Panc1 (cell line): ENCODE data around the gene TGFB1I1.

Experiments used
- CTCF ChIP-seq: fragments of 450-650 bp; IDR thresholded peaks from 2 replicates; pipeline ENCODE4 v1.5.1; 2017; ENCODE audit warnings: mild to moderate bottlenecking
- POLR2AphosphoS5 ChIP-seq: IDR thresholded peaks from 2 replicates; pipeline ENCODE4 v1.6.1; 2012; ENCODE audit warnings: mild to moderate bottlenecking, low read depth, low read length, moderate library complexity

GRCh38 chr16:31501966-31502348, 30.0 kb downstream of the TGFB1I1 start:
- TF ChIP-seq CTCF (no peak), POLR2AphosphoS5 (no peak)
